RWPE1 (cell line): ENCODE results near the gene GPBP1.

Source experiments
- CTCF ChIA-PET: fragments of 350-600 bp; sonication (Branson Sonifier 250); formaldehyde crosslinking; extraction: SDS; loops from one replicate; lab custom pipeline; 2021; lab: Yijun Ruan, JAX
- POLR2A ChIA-PET: fragments of 400-600 bp; formaldehyde crosslinking; extraction: SDS; loops from one replicate; lab custom pipeline; 2020; ENCODE audit warnings: antibody characterized with exemption; ENCODE audit not compliant: low non-redundant PET; lab: Yijun Ruan, JAX
- DNase-seq: peaks from one replicate; pipeline ENCODE4 v3.0.0; 2012; ENCODE audit warnings: low spot score
- H3K27ac ChIP-seq: fragments of 450-650 bp; 2 replicates; pipeline ENCODE4 v1.5.1; 2017
- TF ChIP-seq, protein P1 (sequence below): fragments of 450-650 bp; conservative IDR thresholded peaks from 2 replicates; pipeline ENCODE4 v1.5.1; 2017; ENCODE audit warnings: low read depth, mild to moderate bottlenecking

The GPBP1 gene

DNA sequence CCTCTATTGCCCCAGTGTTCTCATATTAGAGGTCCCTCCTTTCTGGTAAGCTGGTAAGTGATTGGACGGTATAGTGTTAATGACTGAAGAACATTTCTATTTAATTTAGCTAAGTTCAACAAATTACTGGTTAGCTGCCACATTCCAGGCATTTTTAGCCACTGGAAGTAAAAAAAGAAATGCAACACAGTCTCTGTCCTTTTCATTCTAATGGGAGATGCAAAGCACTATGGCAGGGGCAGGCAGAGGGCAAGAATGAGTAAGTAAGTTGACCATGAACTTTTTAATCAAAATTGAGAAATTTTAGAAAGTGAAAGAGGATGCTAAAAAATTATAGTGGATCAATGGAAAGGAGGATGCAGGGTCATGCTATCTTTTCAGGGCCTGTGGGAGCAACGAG lies 137.4 kb downstream of the GPBP1 start:
- POLR2A ChIA-PET = no interaction called here
- no peak for DNase-seq
- CTCF ChIA-PET = interaction anchor here (0.6 kb wide), 1 partner anchor 665 kb away, joined by 4 read pairs; no protein-coding TSS in a partner anchor
- TF ChIP-seq, protein P1, sequence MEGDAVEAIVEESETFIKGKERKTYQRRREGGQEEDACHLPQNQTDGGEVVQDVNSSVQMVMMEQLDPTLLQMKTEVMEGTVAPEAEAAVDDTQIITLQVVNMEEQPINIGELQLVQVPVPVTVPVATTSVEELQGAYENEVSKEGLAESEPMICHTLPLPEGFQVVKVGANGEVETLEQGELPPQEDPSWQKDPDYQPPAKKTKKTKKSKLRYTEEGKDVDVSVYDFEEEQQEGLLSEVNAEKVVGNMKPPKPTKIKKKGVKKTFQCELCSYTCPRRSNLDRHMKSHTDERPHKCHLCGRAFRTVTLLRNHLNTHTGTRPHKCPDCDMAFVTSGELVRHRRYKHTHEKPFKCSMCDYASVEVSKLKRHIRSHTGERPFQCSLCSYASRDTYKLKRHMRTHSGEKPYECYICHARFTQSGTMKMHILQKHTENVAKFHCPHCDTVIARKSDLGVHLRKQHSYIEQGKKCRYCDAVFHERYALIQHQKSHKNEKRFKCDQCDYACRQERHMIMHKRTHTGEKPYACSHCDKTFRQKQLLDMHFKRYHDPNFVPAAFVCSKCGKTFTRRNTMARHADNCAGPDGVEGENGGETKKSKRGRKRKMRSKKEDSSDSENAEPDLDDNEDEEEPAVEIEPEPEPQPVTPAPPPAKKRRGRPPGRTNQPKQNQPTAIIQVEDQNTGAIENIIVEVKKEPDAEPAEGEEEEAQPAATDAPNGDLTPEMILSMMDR = no peak
- no peak overlapping the region for H3K27ac ChIP-seq

DNA sequence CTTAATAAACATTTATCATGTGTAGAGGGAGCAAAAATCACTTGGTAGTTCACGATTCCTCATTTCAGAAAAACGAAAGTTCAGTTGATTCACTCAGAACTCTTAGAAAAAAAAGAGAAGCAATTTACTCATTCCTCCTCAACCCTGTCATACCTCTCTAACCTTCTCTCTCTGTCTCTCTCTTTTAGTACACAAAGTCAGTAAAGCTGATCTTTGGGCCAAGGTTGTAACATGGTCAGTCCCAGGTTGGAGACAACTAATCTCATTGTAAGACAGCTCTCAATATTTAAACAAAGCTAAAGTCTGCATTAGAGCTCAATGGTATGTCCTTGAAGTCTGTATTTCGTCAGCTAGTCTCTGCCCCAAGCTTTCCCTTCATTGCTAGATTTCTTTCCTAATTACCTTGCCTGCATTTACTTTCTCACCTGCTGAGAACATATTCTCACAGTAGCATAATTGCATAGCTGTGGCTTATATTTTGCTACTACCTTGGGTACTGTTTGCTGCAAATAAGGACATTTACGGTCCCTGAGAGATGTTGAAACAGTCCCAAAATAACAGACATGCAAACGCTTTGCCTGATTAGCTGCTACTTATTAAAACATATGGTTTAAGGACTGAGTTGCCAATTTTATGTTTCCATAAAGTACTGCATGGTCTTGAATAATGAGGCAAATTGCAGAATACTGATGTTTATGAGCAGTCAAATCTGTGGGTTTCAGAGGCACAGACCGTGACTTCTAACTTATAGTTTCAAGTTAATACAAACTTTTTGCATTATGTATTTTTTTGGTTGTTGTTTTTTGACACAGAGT lies 138.3 kb downstream of the GPBP1 start:
- TF ChIP-seq, protein P1 = no peak
- DNase-seq = no peak
- POLR2A ChIA-PET = no interaction called here
- CTCF ChIA-PET = interaction anchor here (2.2 kb wide), 1 partner anchor 14 kb away, joined by 9 read pairs; no protein-coding TSS in a partner anchor
- no peak overlapping the region for H3K27ac ChIP-seq

DNA sequence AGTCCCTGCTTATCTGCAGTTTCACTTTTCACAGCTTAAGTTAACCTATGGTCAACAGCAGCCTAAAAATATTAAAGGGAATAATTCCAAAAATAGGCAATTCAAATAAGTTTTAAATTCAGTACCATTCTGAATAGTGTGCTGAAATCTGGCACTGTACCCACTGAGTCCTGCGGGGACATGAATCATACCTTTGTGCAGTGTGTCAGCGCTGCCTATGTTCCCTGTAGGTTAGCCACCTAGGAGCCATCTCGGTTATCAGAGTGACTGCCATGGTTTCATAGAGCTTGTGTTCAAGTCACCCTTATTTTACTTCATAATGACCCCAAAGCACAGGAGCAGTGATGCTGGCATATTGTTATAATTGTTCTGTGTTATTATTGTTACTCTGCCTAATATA lies 139.9 kb downstream of the GPBP1 start:
- TF ChIP-seq, protein P1 = no peak
- H3K27ac ChIP-seq = no peak overlapping the region
- DNase-seq = no peak
- ChIA-PET CTCF (interaction anchor here (1.5 to 2.2 kb wide), 2 partner anchors 11 to 15 kb away, joined by 3 to 9 read pairs; no protein-coding TSS in a partner anchor), POLR2A (no interaction called here)
